Thyroid gland (tissue), 4 donors: ENCODE measurements around the gene ITPR2.

Experiments used
- CTCF ChIP-seq, 6 experiments: fragments of 200-600 bp in 3 of 6; fragments of 450-650 bp in 3 of 6; sonication (generic) in 3 of 6; IDR thresholded peaks; one replicate each; pipeline ENCODE4 v1.5.1; 2016 to 2019; ENCODE audit warnings: antibody characterized with exemption in 6 of 6, mild to moderate bottlenecking in 2 of 6, inconsistent platforms in 1 of 6, moderate library complexity in 1 of 6
- POLR2A ChIP-seq, 2 donors: fragments of 450-650 bp; IDR thresholded peaks; one replicate each; pipeline ENCODE4 v1.6.1; 2017; ENCODE audit warnings: antibody characterized with exemption in 2 of 2, mild to moderate bottlenecking in 2 of 2, moderate library complexity in 1 of 2

- TF ChIP-seq CTCF (IDR thresholded peaks at IDR 0.05), result no peak
- TF ChIP-seq POLR2A (IDR thresholded peaks at IDR 0.05), result no peak
Measured at GRCh38 chr12:26297396-26298070, 535.5 kb downstream of the ITPR2 start.
